Measurements from ENCODE around the gene PLEKHN1.
A peak's percentile ranks its signal among the peaks of the same experiment; 100 is the strongest.

PLEKHN1 gene

DNA sequence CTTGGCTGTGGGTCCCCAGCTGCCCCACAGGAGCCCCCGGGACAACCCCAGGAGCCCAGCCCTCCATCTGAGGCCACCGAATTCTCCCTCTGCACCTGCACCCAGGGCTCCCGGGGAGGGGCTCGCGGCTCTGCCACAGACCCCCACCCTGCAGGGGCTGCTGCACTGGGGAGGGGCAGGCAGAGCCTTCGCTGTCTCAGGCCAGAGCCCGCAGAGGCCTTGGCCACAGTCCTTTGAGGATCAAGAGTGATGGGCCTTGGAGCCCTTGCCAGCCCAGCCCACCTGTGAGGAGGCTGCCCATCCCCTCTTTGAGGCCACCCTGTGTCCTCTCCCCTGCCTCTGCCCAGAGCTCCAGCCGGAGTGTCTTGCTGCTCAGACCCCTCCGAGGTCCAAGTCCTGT lies 9.1 kb downstream of the PLEKHN1 start:
- H3K27ac ChIP-seq (ENCODE audit: extremely low read depth, low read depth, low read length): no peak overlapping the region
- no peak overlapping the region for H3K4me3 ChIP-seq (ENCODE audit: low read depth, low read length)
- ChIA-PET POLR2A (interaction anchor here (1.0 to 1.9 kb wide), 6 partner anchors 7 to 33 kb away, joined by 3 to 12 read pairs (median 5); partner anchors contain the start of gene PLEKHN1), CTCF (interaction anchor here (0.6 to 1.8 kb wide), 9 partner anchors 10 to 316 kb away, joined by 3 to 21 read pairs (median 4); partner anchors contain the start of gene NOC2L)
- 0 out of 2 replicates have a peak, but pooled peaks have one; percentile 14 for TF ChIP-seq GLIS1 (tag by site-specific recombination; IDR thresholded peaks at IDR 0.05)
- TF ChIP-seq, protein P1, sequence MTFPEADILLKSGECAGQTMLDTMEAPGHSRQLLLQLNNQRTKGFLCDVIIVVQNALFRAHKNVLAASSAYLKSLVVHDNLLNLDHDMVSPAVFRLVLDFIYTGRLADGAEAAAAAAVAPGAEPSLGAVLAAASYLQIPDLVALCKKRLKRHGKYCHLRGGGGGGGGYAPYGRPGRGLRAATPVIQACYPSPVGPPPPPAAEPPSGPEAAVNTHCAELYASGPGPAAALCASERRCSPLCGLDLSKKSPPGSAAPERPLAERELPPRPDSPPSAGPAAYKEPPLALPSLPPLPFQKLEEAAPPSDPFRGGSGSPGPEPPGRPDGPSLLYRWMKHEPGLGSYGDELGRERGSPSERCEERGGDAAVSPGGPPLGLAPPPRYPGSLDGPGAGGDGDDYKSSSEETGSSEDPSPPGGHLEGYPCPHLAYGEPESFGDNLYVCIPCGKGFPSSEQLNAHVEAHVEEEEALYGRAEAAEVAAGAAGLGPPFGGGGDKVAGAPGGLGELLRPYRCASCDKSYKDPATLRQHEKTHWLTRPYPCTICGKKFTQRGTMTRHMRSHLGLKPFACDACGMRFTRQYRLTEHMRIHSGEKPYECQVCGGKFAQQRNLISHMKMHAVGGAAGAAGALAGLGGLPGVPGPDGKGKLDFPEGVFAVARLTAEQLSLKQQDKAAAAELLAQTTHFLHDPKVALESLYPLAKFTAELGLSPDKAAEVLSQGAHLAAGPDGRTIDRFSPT (tag by site-specific recombination; IDR thresholded peaks at IDR 0.05): no peak
- no peaks in the 10 kb centered on the region for H3K36me3 ChIP-seq (ENCODE audit: control insufficient read depth in 2 of 2, insufficient read depth in 1 of 2, low read length in 2 of 2)
- H3K9me3 ChIP-seq (ENCODE audit: control insufficient read depth, insufficient read depth, low read depth, low read length): no peaks in the 10 kb centered on the region
- H3K4me1 ChIP-seq (ENCODE audit: control insufficient read depth, insufficient read depth, low read length): peaks cover 3% of the 10 kb centered on the region; the same call in 1 of the 2 replicates

DNA sequence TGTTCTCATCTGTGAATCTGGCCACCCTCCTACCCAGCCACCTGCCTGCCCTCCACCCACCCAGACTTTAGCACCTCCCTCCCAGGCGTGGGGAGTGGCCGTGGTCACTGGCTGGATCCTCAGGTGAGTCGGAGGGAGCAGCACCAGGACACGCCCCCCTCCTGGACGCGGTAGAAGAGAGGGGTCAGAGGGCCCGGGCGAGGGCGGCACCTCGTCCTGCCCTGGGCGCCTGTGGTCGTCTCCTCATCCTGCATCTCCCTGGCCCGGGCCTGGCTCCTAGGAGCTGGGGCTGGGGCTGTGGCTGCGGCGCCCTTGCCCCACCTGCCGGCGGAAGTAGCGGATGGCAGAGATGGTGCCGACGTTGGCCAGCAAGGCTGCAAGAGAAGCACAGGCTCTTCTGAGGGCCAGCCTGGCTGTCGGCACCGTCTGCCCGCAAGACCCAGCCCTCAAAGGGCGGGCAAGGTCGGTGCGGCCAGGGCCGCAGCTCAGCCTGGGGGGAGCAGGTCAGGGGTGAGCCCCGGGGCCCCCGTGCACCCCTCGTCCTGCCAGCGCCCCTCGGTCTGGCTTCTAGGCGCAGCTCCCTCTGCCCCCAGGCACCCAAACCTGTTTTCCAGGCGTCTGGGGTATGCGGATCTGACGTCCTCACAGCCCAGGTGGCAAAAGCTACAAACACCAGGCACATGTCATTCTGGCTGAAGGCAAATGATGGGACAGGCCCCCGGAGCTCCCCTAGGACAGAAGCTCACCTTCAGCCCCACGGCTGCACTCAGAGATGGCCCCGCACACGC lies 9.8 kb downstream of the PLEKHN1 start:
- Histone ChIP-seq H3K27ac (ENCODE audit: extremely low read depth, low read depth, low read length) (peak overlapping the region; percentile 50; the same call in 1 of the 2 replicates), H3K9me3 (ENCODE audit: control insufficient read depth, insufficient read depth, low read depth, low read length) (no peaks in the 10 kb centered on the region), H3K4me1 (ENCODE audit: control insufficient read depth, insufficient read depth, low read length) (peaks cover 3% of the 10 kb centered on the region; the same call in 1 of the 2 replicates), H3K36me3 (ENCODE audit: control insufficient read depth in 2 of 2, insufficient read depth in 1 of 2, low read length in 2 of 2) (no peaks in the 10 kb centered on the region), H3K4me3 (ENCODE audit: low read depth, low read length) (peak overlapping the region; percentile 25)
- POLR2A ChIA-PET: interaction anchor here (0.6 to 1.9 kb wide), 10 partner anchors 8 to 83 kb away, joined by 3 to 12 read pairs (median 4); partner anchors contain the start of gene PLEKHN1
- CTCF ChIA-PET: interaction anchor here (0.5 to 1.8 kb wide), 10 partner anchors 9 to 315 kb away, joined by 3 to 21 read pairs (median 4); no protein-coding TSS in a partner anchor
- TF ChIP-seq, protein P2, sequence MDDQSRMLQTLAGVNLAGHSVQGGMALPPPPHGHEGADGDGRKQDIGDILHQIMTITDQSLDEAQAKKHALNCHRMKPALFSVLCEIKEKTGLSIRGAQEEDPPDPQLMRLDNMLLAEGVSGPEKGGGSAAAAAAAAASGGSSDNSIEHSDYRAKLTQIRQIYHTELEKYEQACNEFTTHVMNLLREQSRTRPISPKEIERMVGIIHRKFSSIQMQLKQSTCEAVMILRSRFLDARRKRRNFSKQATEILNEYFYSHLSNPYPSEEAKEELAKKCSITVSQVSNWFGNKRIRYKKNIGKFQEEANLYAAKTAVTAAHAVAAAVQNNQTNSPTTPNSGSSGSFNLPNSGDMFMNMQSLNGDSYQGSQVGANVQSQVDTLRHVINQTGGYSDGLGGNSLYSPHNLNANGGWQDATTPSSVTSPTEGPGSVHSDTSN (CRISPR knock-in tag; IDR thresholded peaks at IDR 0.05): 0 out of 2 replicates have a peak, but pooled peaks have one; percentile 27
- TF ChIP-seq, protein P3, sequence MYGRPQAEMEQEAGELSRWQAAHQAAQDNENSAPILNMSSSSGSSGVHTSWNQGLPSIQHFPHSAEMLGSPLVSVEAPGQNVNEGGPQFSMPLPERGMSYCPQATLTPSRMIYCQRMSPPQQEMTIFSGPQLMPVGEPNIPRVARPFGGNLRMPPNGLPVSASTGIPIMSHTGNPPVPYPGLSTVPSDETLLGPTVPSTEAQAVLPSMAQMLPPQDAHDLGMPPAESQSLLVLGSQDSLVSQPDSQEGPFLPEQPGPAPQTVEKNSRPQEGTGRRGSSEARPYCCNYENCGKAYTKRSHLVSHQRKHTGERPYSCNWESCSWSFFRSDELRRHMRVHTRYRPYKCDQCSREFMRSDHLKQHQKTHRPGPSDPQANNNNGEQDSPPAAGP (tag by site-specific recombination; IDR thresholded peaks at IDR 0.05): 0 out of 2 replicates have a peak, but pooled peaks have one; percentile 17
- TF ChIP-seq MZF1 (tag by site-specific recombination; IDR thresholded peaks at IDR 0.05; ENCODE audit: borderline replicate concordance): no peak
- peak; percentile 82 for TF ChIP-seq ZNF629 (tag by site-specific recombination; IDR thresholded peaks at IDR 0.05)
- TF ChIP-seq ZBTB48 (tag by site-specific recombination; IDR thresholded peaks at IDR 0.05): peak; percentile 43; the same call in 1 of the 2 replicates
- TF ChIP-seq, protein P4, sequence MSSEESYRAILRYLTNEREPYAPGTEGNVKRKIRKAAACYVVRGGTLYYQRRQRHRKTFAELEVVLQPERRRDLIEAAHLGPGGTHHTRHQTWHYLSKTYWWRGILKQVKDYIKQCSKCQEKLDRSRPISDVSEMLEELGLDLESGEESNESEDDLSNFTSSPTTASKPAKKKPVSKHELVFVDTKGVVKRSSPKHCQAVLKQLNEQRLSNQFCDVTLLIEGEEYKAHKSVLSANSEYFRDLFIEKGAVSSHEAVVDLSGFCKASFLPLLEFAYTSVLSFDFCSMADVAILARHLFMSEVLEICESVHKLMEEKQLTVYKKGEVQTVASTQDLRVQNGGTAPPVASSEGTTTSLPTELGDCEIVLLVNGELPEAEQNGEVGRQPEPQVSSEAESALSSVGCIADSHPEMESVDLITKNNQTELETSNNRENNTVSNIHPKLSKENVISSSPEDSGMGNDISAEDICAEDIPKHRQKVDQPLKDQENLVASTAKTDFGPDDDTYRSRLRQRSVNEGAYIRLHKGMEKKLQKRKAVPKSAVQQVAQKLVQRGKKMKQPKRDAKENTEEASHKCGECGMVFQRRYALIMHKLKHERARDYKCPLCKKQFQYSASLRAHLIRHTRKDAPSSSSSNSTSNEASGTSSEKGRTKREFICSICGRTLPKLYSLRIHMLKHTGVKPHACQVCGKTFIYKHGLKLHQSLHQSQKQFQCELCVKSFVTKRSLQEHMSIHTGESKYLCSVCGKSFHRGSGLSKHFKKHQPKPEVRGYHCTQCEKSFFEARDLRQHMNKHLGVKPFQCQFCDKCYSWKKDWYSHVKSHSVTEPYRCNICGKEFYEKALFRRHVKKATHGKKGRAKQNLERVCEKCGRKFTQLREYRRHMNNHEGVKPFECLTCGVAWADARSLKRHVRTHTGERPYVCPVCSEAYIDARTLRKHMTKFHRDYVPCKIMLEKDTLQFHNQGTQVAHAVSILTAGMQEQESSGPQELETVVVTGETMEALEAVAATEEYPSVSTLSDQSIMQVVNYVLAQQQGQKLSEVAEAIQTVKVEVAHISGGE (tag by site-specific recombination; conservative IDR thresholded peaks at IDR 0.05; ENCODE audit: low read depth): 0 out of 2 replicates have a peak, but pooled peaks have one; percentile 22
- TF ChIP-seq BCL11B (tag by site-specific recombination; IDR thresholded peaks at IDR 0.05; ENCODE audit: low read depth): no peak
- TF ChIP-seq, protein P5, sequence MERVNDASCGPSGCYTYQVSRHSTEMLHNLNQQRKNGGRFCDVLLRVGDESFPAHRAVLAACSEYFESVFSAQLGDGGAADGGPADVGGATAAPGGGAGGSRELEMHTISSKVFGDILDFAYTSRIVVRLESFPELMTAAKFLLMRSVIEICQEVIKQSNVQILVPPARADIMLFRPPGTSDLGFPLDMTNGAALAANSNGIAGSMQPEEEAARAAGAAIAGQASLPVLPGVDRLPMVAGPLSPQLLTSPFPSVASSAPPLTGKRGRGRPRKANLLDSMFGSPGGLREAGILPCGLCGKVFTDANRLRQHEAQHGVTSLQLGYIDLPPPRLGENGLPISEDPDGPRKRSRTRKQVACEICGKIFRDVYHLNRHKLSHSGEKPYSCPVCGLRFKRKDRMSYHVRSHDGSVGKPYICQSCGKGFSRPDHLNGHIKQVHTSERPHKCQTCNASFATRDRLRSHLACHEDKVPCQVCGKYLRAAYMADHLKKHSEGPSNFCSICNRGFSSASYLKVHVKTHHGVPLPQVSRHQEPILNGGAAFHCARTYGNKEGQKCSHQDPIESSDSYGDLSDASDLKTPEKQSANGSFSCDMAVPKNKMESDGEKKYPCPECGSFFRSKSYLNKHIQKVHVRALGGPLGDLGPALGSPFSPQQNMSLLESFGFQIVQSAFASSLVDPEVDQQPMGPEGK (tag by site-specific recombination; IDR thresholded peaks at IDR 0.05): peak; percentile 91
- TF ChIP-seq, protein P6, sequence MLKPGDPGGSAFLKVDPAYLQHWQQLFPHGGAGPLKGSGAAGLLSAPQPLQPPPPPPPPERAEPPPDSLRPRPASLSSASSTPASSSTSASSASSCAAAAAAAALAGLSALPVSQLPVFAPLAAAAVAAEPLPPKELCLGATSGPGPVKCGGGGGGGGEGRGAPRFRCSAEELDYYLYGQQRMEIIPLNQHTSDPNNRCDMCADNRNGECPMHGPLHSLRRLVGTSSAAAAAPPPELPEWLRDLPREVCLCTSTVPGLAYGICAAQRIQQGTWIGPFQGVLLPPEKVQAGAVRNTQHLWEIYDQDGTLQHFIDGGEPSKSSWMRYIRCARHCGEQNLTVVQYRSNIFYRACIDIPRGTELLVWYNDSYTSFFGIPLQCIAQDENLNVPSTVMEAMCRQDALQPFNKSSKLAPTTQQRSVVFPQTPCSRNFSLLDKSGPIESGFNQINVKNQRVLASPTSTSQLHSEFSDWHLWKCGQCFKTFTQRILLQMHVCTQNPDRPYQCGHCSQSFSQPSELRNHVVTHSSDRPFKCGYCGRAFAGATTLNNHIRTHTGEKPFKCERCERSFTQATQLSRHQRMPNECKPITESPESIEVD (tag by site-specific recombination; IDR thresholded peaks at IDR 0.05): no peak
- 0 out of 2 replicates have a peak, but pooled peaks have one; percentile 39 for TF ChIP-seq BCL11A (tag by site-specific recombination; IDR thresholded peaks at IDR 0.05; ENCODE audit: low read depth)
- TF ChIP-seq, protein P7, sequence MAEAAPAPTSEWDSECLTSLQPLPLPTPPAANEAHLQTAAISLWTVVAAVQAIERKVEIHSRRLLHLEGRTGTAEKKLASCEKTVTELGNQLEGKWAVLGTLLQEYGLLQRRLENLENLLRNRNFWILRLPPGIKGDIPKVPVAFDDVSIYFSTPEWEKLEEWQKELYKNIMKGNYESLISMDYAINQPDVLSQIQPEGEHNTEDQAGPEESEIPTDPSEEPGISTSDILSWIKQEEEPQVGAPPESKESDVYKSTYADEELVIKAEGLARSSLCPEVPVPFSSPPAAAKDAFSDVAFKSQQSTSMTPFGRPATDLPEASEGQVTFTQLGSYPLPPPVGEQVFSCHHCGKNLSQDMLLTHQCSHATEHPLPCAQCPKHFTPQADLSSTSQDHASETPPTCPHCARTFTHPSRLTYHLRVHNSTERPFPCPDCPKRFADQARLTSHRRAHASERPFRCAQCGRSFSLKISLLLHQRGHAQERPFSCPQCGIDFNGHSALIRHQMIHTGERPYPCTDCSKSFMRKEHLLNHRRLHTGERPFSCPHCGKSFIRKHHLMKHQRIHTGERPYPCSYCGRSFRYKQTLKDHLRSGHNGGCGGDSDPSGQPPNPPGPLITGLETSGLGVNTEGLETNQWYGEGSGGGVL (tag by site-specific recombination; IDR thresholded peaks at IDR 0.05): peak; percentile 11; the same call in 1 of the 2 replicates
- TF ChIP-seq ZBTB1 (tag by site-specific recombination; IDR thresholded peaks at IDR 0.05): 0 out of 2 replicates have a peak, but pooled peaks have one; percentile 25
- no peak for TF ChIP-seq ZNF274 (IDR thresholded peaks at IDR 0.05; ENCODE audit: low read length)
- TF ChIP-seq ZNF274 (tag by site-specific recombination; IDR thresholded peaks at IDR 0.05; ENCODE audit: borderline replicate concordance): no peak
- TF ChIP-seq ZNF501 (tag by site-specific recombination; IDR thresholded peaks at IDR 0.05): peak; percentile 45; the same call in 1 of the 2 replicates

Measured in HEK293 (cell line).